OCI-LY3 (cell line): ENCODE results near the gene OPRL1.

ENCODE experiments used
- H2AFZ ChIP-seq: fragments of 200-600, 300-600 bp; shearing (Covaris generic); 2 replicates; pipeline ENCODE4 v1.6.0; 2014; ENCODE audit warnings: antibody characterized with exemption, low read depth, low read length
- H3K27ac ChIP-seq: fragments of 200-600, 300-600 bp; sonication (generic); 2 replicates; pipeline ENCODE4 v1.5.1; 2014; ENCODE audit warnings: mild to moderate bottlenecking, low read length, moderate library complexity, mixed read lengths
- H3K27me3 ChIP-seq: fragments of 200-600, 300-600 bp; sonication (generic); 2 replicates; pipeline ENCODE4 v1.6.1; 2014; ENCODE audit warnings: low read depth, low read length, mixed read lengths
- H3K36me3 ChIP-seq: fragments of 200-600, 300-600 bp; sonication (generic); replicated peaks from 2 replicates; pipeline ENCODE3; 2014; ENCODE audit warnings: low read depth, low read length, mixed read lengths
- H3K4me1 ChIP-seq: fragments of 300-600, 200-600 bp; sonication (generic); 2 replicates; pipeline ENCODE4 v1.6.1; 2014; ENCODE audit warnings: low read length, mixed read lengths
- H3K4me2 ChIP-seq: fragments of 200-600, 300-600 bp; sonication (generic); 2 replicates; pipeline ENCODE4 v1.6.1; 2014; ENCODE audit warnings: low read length, mixed read lengths
- H3K4me3 ChIP-seq: fragments of 300-600, 200-600 bp; sonication (generic); 2 replicates; pipeline ENCODE4 v1.5.1; 2014; ENCODE audit warnings: antibody characterized with exemption, mild to moderate bottlenecking, low read length, moderate library complexity
- H3K79me2 ChIP-seq: fragments of 300-600, 200-600 bp; shearing (Covaris generic); 2 replicates; pipeline ENCODE4 v1.6.1; 2014; ENCODE audit warnings: mild to moderate bottlenecking, low read length, mixed read lengths
- H3K9ac ChIP-seq: fragments of 300-600, 200-600 bp; shearing (Covaris generic); 2 replicates; pipeline ENCODE4 v1.6.0; 2014; ENCODE audit warnings: mild to moderate bottlenecking, low read length, moderate library complexity
- H3K9me3 ChIP-seq: fragments of 200-600, 300-600 bp; shearing (Covaris generic); 2 replicates; pipeline ENCODE4 v1.6.1; 2014; ENCODE audit warnings: low read length, mixed read lengths; ENCODE audit not compliant: insufficient read depth
- H4K20me1 ChIP-seq: fragments of 200-600, 300-600 bp; sonication (generic); 2 replicates; pipeline ENCODE4 v1.6.1; 2016; ENCODE audit warnings: low read length, mixed read lengths; ENCODE audit not compliant: insufficient read depth
- CTCF ChIP-seq: fragments of 200-600, 300-600 bp; sonication (generic); IDR thresholded peaks from 2 replicates; pipeline ENCODE4 v1.5.1; 2014; ENCODE audit warnings: antibody characterized with exemption, low read length, low read depth
- EZH2phosphoT487 ChIP-seq: fragments of 200-600 bp; shearing (Covaris generic); IDR thresholded peaks from 2 replicates; pipeline ENCODE4 v1.6.1; 2018; ENCODE audit warnings: antibody characterized with exemption, mixed run types, low read depth

OPRL1 gene

GRCh38 chr20:64077876-64078551 lies 1.9 kb upstream of the OPRL1 start:
- Histone ChIP-seq H3K9me3 (no peaks in the 10 kb centered on the region), H3K27me3 (0 out of 2 replicates have a peak, but pooled peaks cover 3% of the 10 kb centered on the region), H3K36me3 (peaks cover 15% of the 10 kb centered on the region), H3K4me2 (peak overlapping the region; percentile 99), H3K79me2 (peaks cover 34% of the 10 kb centered on the region), H2AFZ (no peak overlapping the region), H3K4me1 (peaks cover 33% of the 10 kb centered on the region), H3K9ac (peak overlapping the region; percentile 98), H4K20me1 (no peaks in the 10 kb centered on the region), H3K4me3 (peak overlapping the region; percentile 91), H3K27ac (peak overlapping the region; percentile 91)
- TF ChIP-seq CTCF (no peak), EZH2phosphoT487 (no peak)

- TF ChIP-seq EZH2phosphoT487 (no peak), CTCF (no peak)
- Histone ChIP-seq H3K36me3 (peaks cover 9% of the 10 kb centered on the region), H2AFZ (no peak overlapping the region), H3K27ac (peak overlapping the region; percentile 91), H3K9ac (peak overlapping the region; percentile 98), H3K4me1 (peaks cover 34% of the 10 kb centered on the region), H3K27me3 (0 out of 2 replicates have a peak, but pooled peaks cover 4% of the 10 kb centered on the region), H3K4me3 (peak overlapping the region; percentile 91), H3K79me2 (peaks cover 34% of the 10 kb centered on the region), H3K9me3 (no peaks in the 10 kb centered on the region), H4K20me1 (no peaks in the 10 kb centered on the region), H3K4me2 (peak overlapping the region; percentile 99)
Observed at GRCh38 chr20:64078934-64079272, 979 bp upstream of the OPRL1 start.

GRCh38 chr20:64079273-64080012 lies 439 bp upstream of the OPRL1 start, which contains the start of gene RGS19:
TSS of gene RGS19 (minus strand) at chr20:64079518. CDS start at chr20:64076886, 2,632 bp downstream.
- Histone ChIP-seq H3K9me3 (no peaks in the 10 kb centered on the region), H3K4me3 (peak within 1 kb of the TSS; percentile 95), H3K4me2 (peak within 1 kb of the TSS; percentile 99), H3K27ac (peak within 1 kb of the TSS; percentile 91), H3K4me1 (peaks cover 34% of the 10 kb centered on the region), H3K36me3 (peaks cover 9% of the 10 kb centered on the region), H3K27me3 (peaks cover 9% of the 10 kb centered on the region), H3K79me2 (peaks cover 34% of the 10 kb centered on the region), H2AFZ (0 out of 2 replicates have a peak within 1 kb of the TSS, but pooled peaks have one; percentile 33), H3K9ac (peak within 1 kb of the TSS; percentile 98), H4K20me1 (no peaks in the 10 kb centered on the region)
- TF ChIP-seq CTCF (no peak), EZH2phosphoT487 (no peak)

GRCh38 chr20:64080813-64081623 lies 1.1 kb downstream of the OPRL1 start:
- Histone ChIP-seq H3K4me2 (peak overlapping the region; percentile 93), H3K4me1 (peaks cover 34% of the 10 kb centered on the region), H3K27me3 (peaks cover 24% of the 10 kb centered on the region), H3K9me3 (no peaks in the 10 kb centered on the region), H3K36me3 (peaks cover 4% of the 10 kb centered on the region), H3K79me2 (peaks cover 33% of the 10 kb centered on the region), H3K4me3 (peak overlapping the region; percentile 95), H4K20me1 (no peaks in the 10 kb centered on the region), H3K9ac (peak overlapping the region; percentile 93), H3K27ac (no peak overlapping the region), H2AFZ (no peak overlapping the region)
- no peak for TF ChIP-seq CTCF
- no peak for TF ChIP-seq EZH2phosphoT487
